ENCODE results near the gene COQ6.
"Not testable (repeated sequence)": the region's sequence is repeated elsewhere in the genome, so short reads cannot be mapped to it uniquely, and the experiment has no call there.

Gene COQ6

DNA sequence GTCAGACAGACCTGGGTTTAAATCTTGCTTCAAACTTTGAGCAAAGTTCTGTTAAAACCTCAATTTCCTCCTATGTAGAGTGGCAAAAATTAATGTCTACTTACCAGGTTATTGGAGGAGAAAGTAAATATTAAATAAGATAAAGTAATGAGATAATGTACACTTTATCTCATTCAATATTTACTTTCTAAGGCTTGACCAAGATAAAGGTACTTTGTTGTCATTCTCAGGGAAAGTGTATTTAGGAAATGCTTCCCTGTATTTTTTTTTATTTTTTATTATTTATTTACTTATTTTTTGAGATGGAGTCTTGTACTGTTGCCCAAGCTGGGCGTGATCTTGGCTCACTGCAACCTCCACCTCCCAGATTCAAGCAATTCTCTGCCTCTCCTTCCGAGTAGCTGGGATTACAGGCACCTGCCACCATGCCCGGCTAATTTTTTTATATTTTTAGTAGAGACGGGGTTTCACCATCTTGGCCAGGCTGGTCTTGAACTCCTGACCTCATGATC lies 4.9 kb upstream of the COQ6 start:
- Histone ChIP-seq H3K4me3 (ENCODE audit: low read length) (no peak overlapping the region), H3K36me3 (ENCODE audit: insufficient read depth, low read length) (peaks cover 24% of the 10 kb centered on the region), H3K27me3 (ENCODE audit: insufficient read depth, low read length) (no peaks in the 10 kb centered on the region), H2AFZ (ENCODE audit: low read depth, low read length) (no peak overlapping the region), H3K9me3 (ENCODE audit: low read length) (no peaks in the 10 kb centered on the region), H3K4me1 (ENCODE audit: insufficient read depth, low read length) (no peaks in the 10 kb centered on the region)

DNA sequence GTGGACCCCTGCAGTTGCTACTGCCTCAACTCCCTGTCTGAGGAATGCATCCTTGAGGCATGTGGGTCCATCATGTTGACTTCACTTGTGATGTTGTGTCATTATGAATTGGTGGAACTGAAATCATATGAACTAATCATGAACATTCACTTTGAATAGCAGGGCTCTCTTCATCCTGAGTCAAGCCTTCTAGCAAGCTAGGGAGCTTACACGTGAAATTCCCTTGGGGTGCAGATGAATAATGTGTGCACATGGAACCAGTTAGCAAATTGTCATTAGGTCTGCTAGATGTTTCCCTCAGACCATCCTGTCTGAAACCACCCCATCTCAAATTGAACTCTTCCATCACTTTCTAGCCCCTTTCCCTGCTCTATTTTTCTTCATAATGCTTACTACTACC lies 3.6 kb downstream of the COQ6 start:
- Histone ChIP-seq H3K9me3 (ENCODE audit: low read length) (no peaks in the 10 kb centered on the region), H3K4me1 (ENCODE audit: insufficient read depth, low read length) (peaks cover 3% of the 10 kb centered on the region), H3K27me3 (ENCODE audit: insufficient read depth, low read length) (no peaks in the 10 kb centered on the region), H3K4me3 (ENCODE audit: low read length) (no peak overlapping the region), H2AFZ (ENCODE audit: low read depth, low read length) (no peak overlapping the region), H3K36me3 (ENCODE audit: insufficient read depth, low read length) (peaks cover 38% of the 10 kb centered on the region)

DNA sequence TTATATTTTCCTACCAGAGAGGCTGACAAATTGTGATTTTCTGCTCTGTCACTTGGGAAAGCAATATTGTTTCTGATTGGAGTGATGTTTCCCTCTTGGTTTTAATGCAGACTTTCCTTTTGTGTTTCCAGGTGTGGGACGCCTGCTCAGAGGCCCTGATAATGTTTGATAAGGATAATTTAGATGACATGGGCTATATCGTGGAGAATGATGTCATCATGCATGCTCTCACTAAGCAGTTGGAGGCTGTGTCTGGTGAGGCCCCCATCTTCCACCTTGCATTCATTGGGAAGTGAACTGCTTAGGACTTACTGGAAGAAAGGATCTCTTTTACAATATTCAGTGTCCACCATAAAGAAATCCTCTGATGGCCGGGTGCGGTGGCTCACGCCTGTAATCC lies 5.6 kb downstream of the COQ6 start:
- H3K4me1 ChIP-seq (ENCODE audit: insufficient read depth, low read length) = peaks cover 3% of the 10 kb centered on the region
- H3K9me3 ChIP-seq (ENCODE audit: low read length) = no peaks in the 10 kb centered on the region
- H3K36me3 ChIP-seq (ENCODE audit: insufficient read depth, low read length) = peaks cover 55% of the 10 kb centered on the region
- no peaks in the 10 kb centered on the region for H3K27me3 ChIP-seq (ENCODE audit: insufficient read depth, low read length)
- no peak overlapping the region for H3K4me3 ChIP-seq (ENCODE audit: low read length)
- no peak overlapping the region for H2AFZ ChIP-seq (ENCODE audit: low read depth, low read length)

DNA sequence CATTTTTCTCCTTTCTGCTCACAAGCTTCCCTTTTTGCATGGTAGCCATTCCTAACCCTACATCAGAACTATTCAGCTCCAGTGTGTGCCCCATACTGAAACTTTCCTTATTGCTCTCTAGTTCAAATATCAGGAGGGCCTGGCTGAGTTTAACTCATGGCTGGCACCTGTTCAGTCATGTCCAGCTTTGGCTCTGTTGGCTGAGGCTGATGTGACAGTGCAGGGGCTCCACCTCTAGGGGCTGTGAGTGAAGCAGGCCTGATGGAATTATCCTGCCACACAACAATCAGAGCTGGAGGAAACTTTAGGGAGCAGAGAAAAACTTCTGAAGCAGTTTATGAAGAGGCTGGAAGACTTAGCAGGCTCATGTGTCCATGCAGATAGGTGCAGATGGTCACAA lies 8.5 kb downstream of the COQ6 start:
- peaks cover 78% of the 10 kb centered on the region for H3K36me3 ChIP-seq (ENCODE audit: insufficient read depth, low read length)

DNA sequence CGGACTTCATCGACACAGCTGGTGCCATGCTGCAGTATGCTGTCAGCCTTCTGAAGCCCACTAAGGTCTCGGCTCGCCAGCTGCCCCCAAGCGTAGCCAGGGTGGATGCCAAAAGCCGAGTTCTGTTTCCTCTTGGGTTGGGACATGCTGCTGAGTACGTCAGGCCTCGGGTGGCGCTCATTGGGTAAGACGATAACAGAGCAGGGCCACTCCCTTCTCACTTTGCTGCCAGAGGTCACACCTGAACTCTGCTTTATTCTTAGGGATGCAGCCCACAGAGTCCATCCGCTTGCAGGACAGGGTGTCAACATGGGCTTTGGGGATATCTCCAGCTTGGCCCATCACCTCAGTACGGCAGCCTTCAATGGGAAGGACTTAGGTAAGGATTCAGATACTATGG lies 11.1 kb downstream of the COQ6 start:
- no peaks in the 10 kb centered on the region for H3K9me3 ChIP-seq (ENCODE audit: low read length)
- no peak overlapping the region for H2AFZ ChIP-seq (ENCODE audit: low read depth, low read length)
- H3K4me3 ChIP-seq (ENCODE audit: low read length) = no peak overlapping the region
- H3K27me3 ChIP-seq (ENCODE audit: insufficient read depth, low read length) = no peaks in the 10 kb centered on the region
- peaks cover 71% of the 10 kb centered on the region for H3K36me3 ChIP-seq (ENCODE audit: insufficient read depth, low read length)
- no peaks in the 10 kb centered on the region for H3K4me1 ChIP-seq (ENCODE audit: insufficient read depth, low read length)

More for the DNA sequence above, 8.5 kb downstream of the COQ6 start:
- no peak overlapping the region for H3K4me3 ChIP-seq (ENCODE audit: low read length)
- H3K27me3 ChIP-seq (ENCODE audit: insufficient read depth, low read length) = no peaks in the 10 kb centered on the region
- no peaks in the 10 kb centered on the region for H3K4me1 ChIP-seq (ENCODE audit: insufficient read depth, low read length)
- H2AFZ ChIP-seq (ENCODE audit: low read depth, low read length) = no peak overlapping the region
- no peaks in the 10 kb centered on the region for H3K9me3 ChIP-seq (ENCODE audit: low read length)

DNA sequence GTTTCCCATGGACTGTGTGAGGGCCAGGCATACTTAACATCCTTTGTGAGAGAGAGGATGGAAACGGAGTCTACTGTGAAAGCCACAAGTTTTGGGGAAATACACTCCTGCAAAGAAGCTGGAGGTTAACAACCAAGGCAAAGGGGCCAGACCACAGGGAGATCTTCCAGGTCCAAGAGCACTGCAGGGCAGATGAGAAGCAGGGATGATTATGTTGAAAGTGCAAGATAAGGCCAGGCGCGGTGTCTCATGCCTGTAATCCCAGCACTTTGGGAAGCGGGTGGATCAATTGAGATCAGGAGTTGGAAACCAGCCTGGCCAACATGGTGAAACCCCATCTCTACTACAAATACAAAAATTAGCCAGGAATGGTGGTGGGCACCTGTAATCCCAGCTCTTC lies 15.1 kb downstream of the COQ6 start:
- Histone ChIP-seq H3K4me1 (ENCODE audit: insufficient read depth, low read length) (no peaks in the 10 kb centered on the region), H3K9me3 (ENCODE audit: low read length) (no peaks in the 10 kb centered on the region), H3K36me3 (ENCODE audit: insufficient read depth, low read length) (peaks cover 41% of the 10 kb centered on the region), H3K27me3 (ENCODE audit: insufficient read depth, low read length) (no peaks in the 10 kb centered on the region), H2AFZ (ENCODE audit: low read depth, low read length) (no peak overlapping the region), H3K4me3 (ENCODE audit: low read length) (no peak overlapping the region)

DNA sequence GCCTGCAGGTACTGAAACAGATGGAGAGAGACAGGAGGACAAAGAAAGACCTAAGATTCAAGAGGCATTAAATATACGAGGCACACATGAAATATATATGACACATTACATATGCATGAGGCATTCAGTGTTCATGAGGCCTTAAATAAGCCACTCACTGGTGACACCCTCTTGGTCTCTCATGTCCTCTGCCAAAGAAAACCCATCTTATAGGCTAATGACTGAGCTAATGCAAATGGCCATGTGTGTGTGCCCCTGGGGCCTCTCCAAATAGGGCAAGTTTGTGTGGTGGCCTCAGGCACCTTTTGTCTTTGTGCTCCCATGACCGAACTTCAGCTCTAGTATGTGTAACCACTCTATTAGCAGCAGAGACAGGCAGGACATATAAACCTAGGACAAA lies 18.8 kb downstream of the COQ6 start:
- H2AFZ ChIP-seq (ENCODE audit: low read depth, low read length) = no peak overlapping the region
- peaks cover 10% of the 10 kb centered on the region for H3K36me3 ChIP-seq (ENCODE audit: insufficient read depth, low read length)

DNA sequence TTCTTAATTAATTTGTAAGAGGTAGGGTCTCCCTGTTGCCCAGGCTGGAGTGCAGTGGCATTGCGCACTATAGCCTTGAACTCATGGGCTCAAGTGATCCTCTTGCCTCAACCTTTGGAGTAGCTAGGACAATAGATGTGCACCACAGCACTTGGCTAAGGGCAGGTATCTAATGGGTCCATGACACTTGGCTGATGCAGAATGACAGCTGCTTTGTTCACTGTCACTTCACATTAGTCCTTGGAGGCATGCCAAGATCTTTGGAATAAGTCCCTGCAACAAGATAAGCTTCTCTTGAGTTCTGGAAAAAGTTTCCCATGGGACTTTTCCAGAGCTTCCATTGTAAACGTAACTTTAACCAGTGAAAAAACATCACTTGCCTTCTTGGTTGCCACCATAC lies 23.4 kb downstream of the COQ6 start:
- H3K27me3 ChIP-seq (ENCODE audit: insufficient read depth, low read length) = no peaks in the 10 kb centered on the region
- no peak overlapping the region for H2AFZ ChIP-seq (ENCODE audit: low read depth, low read length)
- no peak overlapping the region for H3K4me3 ChIP-seq (ENCODE audit: low read length)
- peaks cover 3% of the 10 kb centered on the region for H3K4me1 ChIP-seq (ENCODE audit: insufficient read depth, low read length)
- H3K9me3 ChIP-seq (ENCODE audit: low read length) = no peaks in the 10 kb centered on the region
- H3K36me3 ChIP-seq (ENCODE audit: insufficient read depth, low read length) = peaks cover 3% of the 10 kb centered on the region

More for the DNA sequence above, 18.8 kb downstream of the COQ6 start:
- Histone ChIP-seq H3K4me1 (ENCODE audit: insufficient read depth, low read length) (peaks cover 3% of the 10 kb centered on the region), H3K4me3 (ENCODE audit: low read length) (no peak overlapping the region), H3K9me3 (ENCODE audit: low read length) (no peaks in the 10 kb centered on the region), H3K27me3 (ENCODE audit: insufficient read depth, low read length) (no peaks in the 10 kb centered on the region)

DNA sequence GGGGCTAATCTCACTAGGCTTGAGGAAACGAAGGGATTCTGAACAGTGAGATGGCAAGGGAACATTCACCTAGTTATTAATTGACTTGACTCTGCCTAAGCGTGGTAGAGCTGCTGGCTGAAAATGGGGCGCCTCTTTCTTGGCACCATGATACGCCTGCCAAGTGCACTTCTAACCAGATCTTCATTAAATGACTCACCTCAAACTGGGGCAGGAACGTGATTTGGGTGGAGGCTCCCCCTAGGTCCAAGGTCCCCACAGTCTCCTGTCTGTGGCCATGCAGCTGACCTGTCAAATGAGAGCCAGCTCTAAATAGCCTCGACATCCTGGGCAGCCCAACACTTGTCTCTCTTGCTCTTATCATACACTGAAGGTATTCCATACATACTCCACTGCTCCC lies 26.0 kb downstream of the COQ6 start:
- Histone ChIP-seq H3K9me3 (ENCODE audit: low read length) (no peaks in the 10 kb centered on the region), H2AFZ (ENCODE audit: low read depth, low read length) (no peak overlapping the region), H3K4me1 (ENCODE audit: insufficient read depth, low read length) (peaks cover 3% of the 10 kb centered on the region), H3K4me3 (ENCODE audit: low read length) (no peak overlapping the region), H3K27me3 (ENCODE audit: insufficient read depth, low read length) (no peaks in the 10 kb centered on the region), H3K36me3 (ENCODE audit: insufficient read depth, low read length) (peaks cover 3% of the 10 kb centered on the region)

DNA sequence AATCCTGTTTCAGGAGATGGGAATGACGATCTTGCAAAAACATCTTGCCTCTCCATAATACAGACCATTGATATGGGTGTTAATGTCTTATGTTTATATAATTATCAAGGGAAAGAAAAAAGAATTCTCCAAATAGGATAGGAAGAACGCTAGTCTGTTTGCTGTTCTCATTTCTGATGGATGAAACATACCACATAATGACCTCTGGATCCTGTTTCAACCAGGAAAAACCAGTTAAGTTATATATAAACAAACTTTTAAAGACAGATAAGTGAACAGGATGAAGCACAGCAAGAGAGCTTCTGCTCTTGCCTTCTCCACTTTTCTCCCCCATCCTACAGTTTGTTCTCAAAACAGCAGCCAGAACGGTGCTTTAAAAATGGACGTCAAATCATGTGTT lies 27.8 kb downstream of the COQ6 start:
- Histone ChIP-seq H3K4me3 (ENCODE audit: low read length) (no peak overlapping the region), H3K4me1 (ENCODE audit: insufficient read depth, low read length) (peaks cover 3% of the 10 kb centered on the region), H2AFZ (ENCODE audit: low read depth, low read length) (no peak overlapping the region), H3K9me3 (ENCODE audit: low read length) (no peaks in the 10 kb centered on the region), H3K27me3 (ENCODE audit: insufficient read depth, low read length) (no peaks in the 10 kb centered on the region), H3K36me3 (ENCODE audit: insufficient read depth, low read length) (peaks cover 3% of the 10 kb centered on the region)

DNA sequence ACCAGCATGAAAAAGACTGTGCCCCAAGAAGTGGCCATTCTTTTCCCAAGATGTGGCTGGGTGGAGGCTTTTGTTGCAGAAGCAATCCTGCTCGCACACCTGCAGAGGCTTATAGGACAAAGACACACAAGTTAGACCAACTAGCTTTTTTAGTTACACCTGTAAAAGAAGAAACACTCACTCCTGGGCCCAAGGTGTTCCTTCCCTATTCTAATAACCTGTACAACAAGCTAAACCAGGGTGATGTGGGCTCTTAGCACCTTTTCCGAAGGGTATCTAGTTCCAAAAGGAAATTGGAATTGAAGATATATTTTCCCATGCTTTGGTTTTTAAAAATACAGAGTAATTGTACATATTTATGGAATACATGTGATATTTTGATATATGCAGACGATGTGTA lies 38.0 kb downstream of the COQ6 start:
- Histone ChIP-seq H3K4me1 (ENCODE audit: insufficient read depth, low read length) (no peaks in the 10 kb centered on the region), H3K4me3 (ENCODE audit: low read length) (no peak overlapping the region), H3K27me3 (ENCODE audit: insufficient read depth, low read length) (no peaks in the 10 kb centered on the region), H3K9me3 (ENCODE audit: low read length) (no peaks in the 10 kb centered on the region), H3K36me3 (ENCODE audit: insufficient read depth, low read length) (peaks cover 14% of the 10 kb centered on the region), H2AFZ (ENCODE audit: low read depth, low read length) (no peak overlapping the region)

DNA sequence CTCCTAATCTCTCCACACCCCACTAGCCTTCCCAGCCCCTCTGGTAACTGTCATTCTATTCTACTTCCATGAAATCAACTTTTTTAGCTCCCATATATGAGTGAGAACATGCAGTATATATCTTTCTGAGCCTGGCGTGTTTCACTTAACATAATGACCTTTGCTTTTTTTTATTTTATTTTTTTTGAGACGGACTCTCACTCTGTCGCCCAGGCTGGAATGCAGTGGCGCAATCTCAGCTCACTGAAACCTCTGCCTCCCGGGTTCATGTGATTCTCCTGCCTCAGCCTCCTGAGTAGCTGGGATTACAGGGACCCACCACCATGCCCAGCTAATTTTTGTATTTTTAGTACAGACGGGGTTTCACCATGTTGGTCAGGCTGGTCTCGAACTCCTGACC lies 38.6 kb downstream of the COQ6 start:
- not testable (repeated sequence) for H3K9me3 ChIP-seq (ENCODE audit: low read length); H3K4me1 ChIP-seq (ENCODE audit: insufficient read depth, low read length); H3K27me3 ChIP-seq (ENCODE audit: insufficient read depth, low read length); H2AFZ ChIP-seq (ENCODE audit: low read depth, low read length); H3K4me3 ChIP-seq (ENCODE audit: low read length)
- peaks cover 14% of the 10 kb centered on the region for H3K36me3 ChIP-seq (ENCODE audit: insufficient read depth, low read length)

DNA sequence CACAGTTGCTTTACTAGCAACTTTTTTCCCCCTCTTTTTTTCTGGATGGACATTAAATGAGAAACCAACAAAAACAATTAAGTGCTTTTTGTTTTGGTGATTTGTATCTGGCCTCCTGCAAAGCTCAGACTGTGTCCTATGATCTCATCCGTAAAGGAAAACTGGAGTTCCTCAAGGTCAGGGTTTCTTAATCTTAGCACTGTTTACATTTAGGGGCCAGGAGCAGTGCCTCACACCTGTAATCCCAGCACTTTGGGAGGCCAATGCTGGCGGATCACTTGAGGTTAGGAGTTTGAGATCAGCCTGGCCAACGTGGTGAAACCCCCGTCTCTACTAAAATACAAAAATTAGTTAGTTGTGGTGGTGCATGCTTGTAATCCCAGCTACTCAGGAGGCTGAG lies 41.0 kb downstream of the COQ6 start:
- Histone ChIP-seq H3K4me3 (ENCODE audit: low read length) (no peak overlapping the region), H2AFZ (ENCODE audit: low read depth, low read length) (no peak overlapping the region), H3K27me3 (ENCODE audit: insufficient read depth, low read length) (no peaks in the 10 kb centered on the region), H3K4me1 (ENCODE audit: insufficient read depth, low read length) (no peaks in the 10 kb centered on the region), H3K9me3 (ENCODE audit: low read length) (no peaks in the 10 kb centered on the region), H3K36me3 (ENCODE audit: insufficient read depth, low read length) (peaks cover 11% of the 10 kb centered on the region)

DNA sequence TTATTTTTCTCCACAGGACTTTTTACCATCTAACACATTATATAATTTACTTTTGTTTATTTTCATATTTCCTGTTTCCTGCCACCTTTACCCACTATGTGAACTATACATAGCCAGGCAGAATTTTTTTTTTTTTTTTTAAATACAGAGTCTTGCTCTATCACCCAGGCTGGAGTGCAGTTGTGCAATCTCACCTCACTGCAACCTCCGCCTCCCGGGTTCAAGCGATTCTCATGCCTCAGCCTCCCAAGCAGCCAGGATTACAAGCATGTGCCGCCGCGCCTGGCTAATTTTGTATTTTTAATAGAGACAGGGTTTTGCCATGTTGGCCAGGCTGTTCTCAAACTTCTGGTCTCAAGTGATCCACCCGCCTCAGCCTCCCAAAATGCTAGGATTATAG lies 44.8 kb downstream of the COQ6 start:
- H3K9me3 ChIP-seq (ENCODE audit: low read length); H2AFZ ChIP-seq (ENCODE audit: low read depth, low read length); H3K36me3 ChIP-seq (ENCODE audit: insufficient read depth, low read length); H3K4me1 ChIP-seq (ENCODE audit: insufficient read depth, low read length); H3K27me3 ChIP-seq (ENCODE audit: insufficient read depth, low read length); H3K4me3 ChIP-seq (ENCODE audit: low read length): not testable (repeated sequence)

Measured in neuron (in vitro differentiated cells).